ENCODE data around the gene RANBP9. TPM values are rescaled to one million over a fixed set of nuclear protein-coding genes. Genes with fewer than 3 reads are reported as not detected.

RANBP9 gene
- total RNA-seq, 1 donor from 2014 or later: 72.0 TPM

DNA sequence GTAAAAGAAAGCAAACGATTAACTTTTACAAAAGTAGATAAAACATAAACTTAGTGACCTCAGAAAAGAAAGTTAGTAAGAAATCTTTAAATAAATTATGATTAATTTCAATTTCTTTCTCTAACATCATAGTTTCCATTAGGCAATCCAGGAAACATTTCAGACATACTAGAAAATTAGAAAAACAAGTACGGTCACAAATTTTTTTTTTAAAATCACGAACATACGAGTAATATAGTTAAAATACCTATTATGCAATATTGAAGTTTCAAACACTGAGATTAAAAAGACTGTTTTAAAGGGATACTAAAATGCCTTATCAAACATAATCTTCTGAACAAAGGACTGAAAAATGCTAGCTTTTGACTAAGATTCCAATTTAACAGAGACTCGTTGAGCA lies 70.3 kb downstream of the RANBP9 start:
- Mint-ChIP-seq H3K4me3 (ENCODE audit: unreplicated experiment) (no peak overlapping the region), H3K9me3 (ENCODE audit: low read depth) (no peaks in the 10 kb centered on the region), H3K27me3 (ENCODE audit: low read depth) (no peaks in the 10 kb centered on the region), H3K4me1 (ENCODE audit: low read depth) (peaks cover 29% of the 10 kb centered on the region), H3K36me3 (ENCODE audit: low read depth) (peaks cover 26% of the 10 kb centered on the region), H3K27ac (ENCODE audit: unreplicated experiment) (peak overlapping the region; percentile 90)
- no peak for DNase-seq (ENCODE audit: low spot score)
- TF ChIP-seq CTCF (IDR thresholded peaks at IDR 0.05): no peak

- H3K27me3 Mint-ChIP-seq (ENCODE audit: low read depth): no peaks in the 10 kb centered on the region
- H3K4me1 Mint-ChIP-seq (ENCODE audit: low read depth): peaks cover 20% of the 10 kb centered on the region
- H3K27ac Mint-ChIP-seq (ENCODE audit: unreplicated experiment): peak overlapping the region; percentile 29
- no peak overlapping the region for H3K4me3 Mint-ChIP-seq (ENCODE audit: unreplicated experiment)
- H3K36me3 Mint-ChIP-seq (ENCODE audit: low read depth): peaks cover 27% of the 10 kb centered on the region
- no peak for TF ChIP-seq CTCF (IDR thresholded peaks at IDR 0.05)
- DNase-seq (ENCODE audit: low spot score): no peak
- H3K9me3 Mint-ChIP-seq (ENCODE audit: low read depth): no peaks in the 10 kb centered on the region
Measured at GRCh38 chr6:13638626-13639025, 73.0 kb downstream of the RANBP9 start.

- Mint-ChIP-seq H3K4me1 (ENCODE audit: low read depth) (peaks cover 20% of the 10 kb centered on the region), H3K4me3 (ENCODE audit: unreplicated experiment) (no peak overlapping the region), H3K27me3 (ENCODE audit: low read depth) (no peaks in the 10 kb centered on the region), H3K27ac (ENCODE audit: unreplicated experiment) (no peak overlapping the region), H3K9me3 (ENCODE audit: low read depth) (no peaks in the 10 kb centered on the region), H3K36me3 (ENCODE audit: low read depth) (peaks cover 23% of the 10 kb centered on the region)
- no peak for DNase-seq (ENCODE audit: low spot score)
- TF ChIP-seq CTCF (IDR thresholded peaks at IDR 0.05): no peak
Measured at GRCh38 chr6:13638014-13638413, 73.6 kb downstream of the RANBP9 start.

- H3K4me3 Mint-ChIP-seq (ENCODE audit: unreplicated experiment): no peak overlapping the region
- peaks cover 22% of the 10 kb centered on the region for H3K4me1 Mint-ChIP-seq (ENCODE audit: low read depth)
- H3K36me3 Mint-ChIP-seq (ENCODE audit: low read depth): peaks cover 35% of the 10 kb centered on the region
- DNase-seq (ENCODE audit: low spot score): no peak
- no peak for TF ChIP-seq CTCF (IDR thresholded peaks at IDR 0.05)
- no peaks in the 10 kb centered on the region for H3K27me3 Mint-ChIP-seq (ENCODE audit: low read depth)
- H3K27ac Mint-ChIP-seq (ENCODE audit: unreplicated experiment): no peak overlapping the region
- H3K9me3 Mint-ChIP-seq (ENCODE audit: low read depth): no peaks in the 10 kb centered on the region
Measured at GRCh38 chr6:13635948-13636658, 75.5 kb downstream of the RANBP9 start.

DNA sequence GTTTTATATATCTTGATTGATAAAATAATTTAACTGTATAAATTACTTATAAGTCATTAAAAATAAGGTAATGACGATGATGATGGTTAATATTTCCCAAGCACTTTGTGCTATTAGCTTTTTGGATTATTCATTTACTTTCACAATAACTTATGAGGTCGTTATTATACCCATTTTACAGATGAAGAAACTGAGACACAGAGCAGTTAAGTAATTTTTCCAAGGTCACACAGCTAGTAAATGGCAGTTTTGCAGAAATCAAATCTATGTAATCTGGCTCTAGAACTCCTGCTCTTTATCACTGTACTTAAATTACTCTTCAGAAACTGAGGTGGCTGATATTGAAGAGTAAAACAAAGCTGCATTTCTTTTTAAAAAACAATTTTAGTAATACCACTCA lies 78.3 kb downstream of the RANBP9 start:
- Mint-ChIP-seq H3K9me3 (ENCODE audit: low read depth) (no peaks in the 10 kb centered on the region), H3K27ac (ENCODE audit: unreplicated experiment) (no peak overlapping the region), H3K27me3 (ENCODE audit: low read depth) (no peaks in the 10 kb centered on the region), H3K4me1 (ENCODE audit: low read depth) (peaks cover 23% of the 10 kb centered on the region), H3K36me3 (ENCODE audit: low read depth) (peaks cover 30% of the 10 kb centered on the region), H3K4me3 (ENCODE audit: unreplicated experiment) (no peak overlapping the region)
- TF ChIP-seq CTCF (IDR thresholded peaks at IDR 0.05): no peak
- no peak for DNase-seq (ENCODE audit: low spot score)

Measured in chondrocyte (in vitro differentiated cells).